Activated naive CD8-positive, alpha-beta T cell treated with anti-CD3 and anti-CD28 coated beads, Interleukin-2, amount 50 U/mL, for 24 hours (primary cell): ENCODE measurements around the gene ARHGAP26.
"Not testable (repeated sequence)": the region's sequence is repeated elsewhere in the genome, so short reads cannot be mapped to it uniquely, and the experiment has no call there.

Experiments
- ATAC-seq: fragments of 150-1000 bp; cut with Tn5 transposase; one replicate; pipeline ENCODE4 v1.10.0; 2021
- DNase-seq: peaks from one replicate; pipeline ENCODE4 v3.0.0; 2021
- H3K27ac Mint-ChIP-seq: one replicate; pipeline ENCODE4 v1.8.0; 2021; ENCODE audit warnings: mild to moderate bottlenecking, mixed read lengths
- H3K27me3 Mint-ChIP-seq: one replicate; pipeline ENCODE4 v1.8.0; 2021; ENCODE audit warnings: mixed read lengths
- H3K36me3 Mint-ChIP-seq: one replicate; pipeline ENCODE4 v1.8.0; 2021; ENCODE audit warnings: low read depth, mixed read lengths
- H3K4me1 Mint-ChIP-seq: one replicate; pipeline ENCODE4 v1.8.0; 2021; ENCODE audit warnings: mixed read lengths
- H3K4me3 Mint-ChIP-seq: one replicate; pipeline ENCODE4 v1.8.0; 2021; ENCODE audit warnings: mild to moderate bottlenecking, moderate library complexity, mixed read lengths
- H3K9me3 Mint-ChIP-seq: one replicate; pipeline ENCODE4 v1.8.0; 2021; ENCODE audit warnings: mixed read lengths

Gene ARHGAP26

DNA sequence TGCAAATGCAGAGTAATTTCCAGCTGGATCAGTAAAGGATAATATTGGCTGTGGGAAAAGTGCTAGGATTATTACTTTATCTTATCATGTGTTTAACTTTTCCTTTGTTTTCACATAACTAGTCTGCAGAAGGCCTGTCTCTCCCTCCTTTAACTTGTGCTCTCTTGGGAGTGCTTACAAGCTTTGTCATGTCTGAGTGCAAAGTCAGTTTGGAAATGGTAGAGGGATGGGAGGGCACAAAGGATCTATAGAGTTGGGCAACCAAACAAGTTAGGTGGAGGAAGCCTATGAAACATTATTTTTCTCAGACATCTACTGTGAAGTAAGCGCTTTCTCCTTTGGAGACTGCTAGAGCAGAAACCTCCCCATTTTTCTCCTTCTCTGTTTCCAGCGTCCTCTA, 308.8 kb downstream of the ARHGAP26 start:
- Mint-ChIP-seq H3K4me1 (peaks cover 17% of the 10 kb centered on the region), H3K36me3 (peaks cover 4% of the 10 kb centered on the region), H3K9me3 (no peaks in the 10 kb centered on the region), H3K4me3 (no peak overlapping the region), H3K27me3 (no peaks in the 10 kb centered on the region), H3K27ac (no peak overlapping the region)
- DNase-seq (no peak), ATAC-seq (no peak)

DNA sequence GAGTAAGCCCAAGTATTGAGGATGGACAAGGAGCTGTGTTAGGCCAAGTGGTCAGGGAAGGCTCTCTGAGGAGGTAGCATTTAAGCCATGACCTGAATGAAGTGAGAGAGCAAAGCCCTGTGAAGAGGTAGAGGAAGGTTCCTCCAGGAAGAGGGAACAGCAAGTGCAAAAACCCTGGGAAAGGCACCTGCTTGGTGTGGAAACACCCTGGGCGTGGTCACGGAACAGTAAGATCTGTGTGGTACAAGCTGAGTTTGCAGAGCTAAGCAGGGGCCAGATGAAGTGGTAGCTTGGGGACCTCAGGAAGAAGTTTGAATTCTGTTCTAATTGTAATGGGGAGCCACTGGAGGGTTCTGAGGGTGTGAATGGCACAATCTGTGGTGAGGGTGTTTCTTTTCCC, 310.2 kb downstream of the ARHGAP26 start:
- Mint-ChIP-seq H3K27me3 (no peaks in the 10 kb centered on the region), H3K9me3 (no peaks in the 10 kb centered on the region), H3K36me3 (peaks cover 10% of the 10 kb centered on the region), H3K27ac (peak overlapping the region; percentile 79), H3K4me1 (peaks cover 20% of the 10 kb centered on the region), H3K4me3 (no peak overlapping the region)
- no peak for ATAC-seq
- DNase-seq: no peak

DNA sequence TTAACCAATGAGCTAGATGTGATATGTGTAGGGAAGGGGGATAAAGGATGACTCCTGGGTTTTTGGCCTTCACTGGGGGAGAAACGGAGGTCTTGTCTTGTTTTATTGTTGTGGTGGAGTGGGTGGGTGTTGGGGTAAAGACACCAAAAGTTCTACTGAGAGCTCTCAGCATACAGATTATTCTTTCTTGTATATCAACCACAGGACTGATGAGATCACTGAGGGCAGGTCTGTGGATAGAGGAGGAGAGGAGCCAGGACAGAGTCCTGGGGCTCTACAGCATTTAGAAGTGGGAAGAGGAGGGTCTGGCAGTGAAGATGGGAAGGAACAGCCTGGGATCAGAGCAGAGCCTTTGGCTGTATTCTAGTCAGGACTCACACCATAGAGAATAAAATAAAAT, 310.8 kb downstream of the ARHGAP26 start:
- ATAC-seq (peak; percentile 88), DNase-seq (no peak)
- peaks cover 20% of the 10 kb centered on the region for H3K4me1 Mint-ChIP-seq
- H3K36me3 Mint-ChIP-seq: peaks cover 10% of the 10 kb centered on the region
- H3K27ac Mint-ChIP-seq: peak overlapping the region; percentile 79
- H3K9me3 Mint-ChIP-seq: no peaks in the 10 kb centered on the region
- H3K4me3 Mint-ChIP-seq: no peak overlapping the region
- H3K27me3 Mint-ChIP-seq: no peaks in the 10 kb centered on the region

DNA sequence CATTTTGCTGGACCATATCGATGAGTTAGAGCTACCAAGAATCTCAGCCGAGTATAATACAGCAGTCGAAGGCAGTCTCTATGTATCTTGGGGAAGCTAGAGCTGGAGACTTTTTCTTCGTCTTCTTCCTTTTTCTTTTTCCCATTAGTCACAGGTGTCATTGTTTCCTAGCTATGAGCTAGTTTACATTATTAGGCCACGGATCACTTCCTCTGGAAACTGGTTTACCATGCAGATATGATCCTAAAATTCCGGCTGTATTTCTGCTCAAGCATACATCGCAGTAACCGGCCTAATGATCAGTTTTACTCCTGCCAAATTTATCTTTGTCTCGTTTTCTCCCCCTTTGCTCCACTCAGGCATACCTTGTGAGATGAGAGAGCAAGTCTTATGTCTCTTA, 312.8 kb downstream of the ARHGAP26 start:
- Mint-ChIP-seq H3K4me3 (no peak overlapping the region), H3K36me3 (peaks cover 10% of the 10 kb centered on the region), H3K27ac (no peak overlapping the region), H3K9me3 (no peaks in the 10 kb centered on the region), H3K4me1 (peaks cover 20% of the 10 kb centered on the region), H3K27me3 (no peaks in the 10 kb centered on the region)
- DNase-seq (no peak), ATAC-seq (no peak)

DNA sequence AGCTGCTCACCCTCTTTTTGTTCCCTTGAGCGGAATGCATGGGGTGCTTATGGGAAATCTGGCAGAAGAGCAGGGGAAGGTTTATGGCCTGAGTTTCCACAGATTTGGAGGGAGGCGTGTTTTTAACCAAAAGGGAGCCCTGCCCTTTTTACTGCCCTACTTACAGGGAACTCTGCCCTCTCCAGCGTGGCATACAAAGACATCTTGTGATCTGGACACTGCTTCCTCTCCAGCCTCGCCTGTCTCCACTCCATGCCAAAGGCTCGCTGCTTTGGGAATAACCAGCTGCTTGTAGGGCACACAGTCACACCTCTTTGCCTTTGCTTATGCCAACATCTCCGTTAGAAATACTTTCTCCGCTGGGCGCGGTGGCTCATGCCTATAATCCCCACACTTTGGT, 314.2 kb downstream of the ARHGAP26 start:
- Mint-ChIP-seq H3K9me3 (no peaks in the 10 kb centered on the region), H3K4me1 (peaks cover 20% of the 10 kb centered on the region), H3K36me3 (peaks cover 14% of the 10 kb centered on the region), H3K27ac (no peak overlapping the region), H3K4me3 (no peak overlapping the region), H3K27me3 (no peaks in the 10 kb centered on the region)
- ATAC-seq: no peak
- no peak for DNase-seq

DNA sequence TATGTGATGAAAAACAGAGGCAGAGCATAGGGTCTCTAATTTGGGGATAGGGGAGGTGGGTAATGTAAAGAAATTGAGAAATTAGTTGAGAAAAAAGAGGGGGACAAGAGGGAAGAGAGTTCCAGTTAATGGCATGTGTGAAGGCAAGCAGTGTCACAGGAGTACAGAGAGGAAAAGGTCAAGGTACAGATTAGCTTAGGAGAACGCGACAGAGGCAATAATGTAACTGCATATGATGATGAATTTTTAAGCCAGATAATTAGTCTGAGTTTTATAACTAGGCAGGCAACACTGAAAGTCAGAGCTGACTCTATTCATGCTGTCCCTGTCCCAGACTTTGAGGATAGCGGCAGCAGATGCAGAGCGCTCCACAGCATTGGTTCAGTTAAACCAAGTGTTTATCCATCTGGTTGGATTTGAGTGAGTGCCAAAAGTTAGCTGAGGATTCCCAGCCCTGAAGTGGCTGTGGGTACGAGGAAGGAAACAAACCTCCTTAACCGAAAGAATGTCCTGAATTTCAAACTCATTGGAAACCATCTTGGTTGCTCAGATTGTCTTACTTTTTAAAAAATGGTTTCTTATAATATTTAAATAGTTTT, 315.2 kb downstream of the ARHGAP26 start:
- no peaks in the 10 kb centered on the region for H3K27me3 Mint-ChIP-seq
- no peak overlapping the region for H3K27ac Mint-ChIP-seq
- DNase-seq (no peak), ATAC-seq (no peak)
- no peaks in the 10 kb centered on the region for H3K9me3 Mint-ChIP-seq
- H3K4me1 Mint-ChIP-seq: peaks cover 20% of the 10 kb centered on the region
- no peak overlapping the region for H3K4me3 Mint-ChIP-seq
- H3K36me3 Mint-ChIP-seq: peaks cover 19% of the 10 kb centered on the region

DNA sequence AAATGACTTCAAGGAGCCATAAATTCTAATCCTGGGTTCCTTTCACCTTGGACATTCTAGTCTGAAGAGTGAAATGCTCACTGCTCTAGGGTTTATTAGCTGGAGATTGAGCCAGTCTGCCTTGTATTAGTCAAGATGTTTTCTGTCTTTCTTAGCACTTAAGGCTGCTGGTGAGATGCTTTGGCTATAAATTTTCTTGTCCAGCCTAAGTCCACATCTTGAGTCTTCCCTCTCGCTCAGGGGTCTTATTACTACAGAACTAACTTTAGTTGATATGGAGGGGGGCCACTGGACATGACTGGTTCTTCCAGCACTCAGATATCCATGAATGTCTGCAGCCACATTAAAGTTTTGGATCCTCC, 316.4 kb downstream of the ARHGAP26 start:
- DNase-seq (no peak), ATAC-seq (no peak)
- H3K36me3 Mint-ChIP-seq: peaks cover 21% of the 10 kb centered on the region
- H3K27me3 Mint-ChIP-seq: no peaks in the 10 kb centered on the region
- H3K27ac Mint-ChIP-seq: no peak overlapping the region
- peaks cover 18% of the 10 kb centered on the region for H3K4me1 Mint-ChIP-seq
- H3K4me3 Mint-ChIP-seq: no peak overlapping the region
- H3K9me3 Mint-ChIP-seq: no peaks in the 10 kb centered on the region

DNA sequence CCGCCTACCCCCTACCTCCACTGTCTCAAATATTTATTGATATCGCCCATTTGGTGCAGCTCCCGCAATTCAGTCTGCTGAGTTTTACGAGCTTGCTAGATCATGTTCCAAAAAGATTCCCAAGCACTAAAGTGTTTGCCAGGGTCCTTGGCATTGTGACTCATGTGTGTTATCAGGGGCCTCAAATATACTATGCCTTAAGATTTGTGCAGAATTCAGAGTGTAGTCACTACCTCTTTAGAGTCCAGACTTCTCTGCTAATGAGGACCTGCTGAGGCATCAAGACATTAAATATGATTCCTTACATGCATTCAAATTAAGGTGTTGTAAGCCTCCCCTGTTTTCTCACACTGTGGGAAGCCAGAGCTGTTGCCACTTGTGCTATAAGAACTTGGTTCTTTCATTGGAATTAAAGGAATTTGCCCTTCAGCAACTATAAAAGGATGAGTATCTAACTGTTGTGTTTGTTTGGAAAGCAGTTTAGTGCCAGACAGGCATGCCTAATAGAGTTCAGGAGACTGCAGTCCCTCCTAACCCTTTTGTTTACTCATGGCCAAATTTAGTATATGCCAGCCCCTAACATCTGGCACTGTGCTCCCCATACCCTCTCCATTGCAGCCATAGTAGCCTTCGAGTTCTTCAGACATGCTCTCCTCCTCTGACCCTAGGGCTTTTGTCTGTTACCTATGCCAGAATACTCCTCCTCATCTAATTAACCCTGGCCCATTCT, 316.9 kb downstream of the ARHGAP26 start:
- H3K9me3 Mint-ChIP-seq: no peaks in the 10 kb centered on the region
- ATAC-seq (no peak), DNase-seq (no peak)
- H3K36me3 Mint-ChIP-seq: peaks cover 21% of the 10 kb centered on the region
- H3K27ac Mint-ChIP-seq: no peak overlapping the region
- peaks cover 15% of the 10 kb centered on the region for H3K4me1 Mint-ChIP-seq
- H3K27me3 Mint-ChIP-seq: no peaks in the 10 kb centered on the region
- no peak overlapping the region for H3K4me3 Mint-ChIP-seq

DNA sequence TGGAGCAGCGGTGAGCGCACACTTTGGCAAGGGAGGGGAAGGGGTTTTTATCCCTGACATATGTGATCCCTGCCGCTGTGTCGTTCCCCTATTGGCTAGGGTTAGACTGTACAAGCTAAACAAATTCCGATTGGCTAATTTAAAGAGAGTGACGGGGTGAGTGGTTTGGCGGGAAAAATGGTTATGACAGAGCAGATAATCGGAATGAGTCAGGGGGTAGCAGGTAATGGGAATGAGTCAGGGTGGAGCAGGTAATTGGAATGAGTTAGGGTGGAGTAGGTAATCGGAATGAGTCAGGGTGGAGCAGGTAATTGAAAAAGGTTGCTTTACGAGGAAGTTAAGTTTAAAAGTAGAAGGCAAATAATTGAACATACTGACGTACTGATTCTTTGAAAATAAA, 318.5 kb downstream of the ARHGAP26 start:
- not testable (repeated sequence) for H3K9me3 Mint-ChIP-seq, DNase-seq, H3K27me3 Mint-ChIP-seq, H3K4me3 Mint-ChIP-seq, H3K27ac Mint-ChIP-seq, ATAC-seq
- Mint-ChIP-seq H3K4me1 (peaks cover 26% of the 10 kb centered on the region), H3K36me3 (peaks cover 20% of the 10 kb centered on the region)

DNA sequence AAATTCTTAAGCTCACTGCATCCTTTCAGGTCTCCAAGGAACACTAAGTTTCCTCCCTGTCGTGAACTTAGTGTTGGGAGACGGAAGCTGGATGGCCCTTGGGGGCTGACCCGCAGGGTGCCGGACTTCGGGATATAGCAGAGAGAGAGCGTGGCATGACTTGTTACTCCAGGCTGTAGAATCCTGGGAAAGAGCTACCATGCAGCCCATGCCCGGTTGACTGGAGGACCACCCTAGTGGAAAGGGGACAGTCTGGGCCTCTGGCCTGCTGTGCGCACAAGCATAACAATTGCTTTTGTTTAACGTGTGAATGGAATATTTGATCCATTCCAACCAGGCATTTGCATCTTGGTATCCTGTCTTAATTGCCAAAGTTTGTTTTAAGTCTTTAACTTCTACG, 319.9 kb downstream of the ARHGAP26 start:
- H3K9me3 Mint-ChIP-seq, DNase-seq, H3K4me3 Mint-ChIP-seq, ATAC-seq, H3K27me3 Mint-ChIP-seq, H3K27ac Mint-ChIP-seq: not testable (repeated sequence)
- Mint-ChIP-seq H3K36me3 (peaks cover 14% of the 10 kb centered on the region), H3K4me1 (peaks cover 37% of the 10 kb centered on the region)

DNA sequence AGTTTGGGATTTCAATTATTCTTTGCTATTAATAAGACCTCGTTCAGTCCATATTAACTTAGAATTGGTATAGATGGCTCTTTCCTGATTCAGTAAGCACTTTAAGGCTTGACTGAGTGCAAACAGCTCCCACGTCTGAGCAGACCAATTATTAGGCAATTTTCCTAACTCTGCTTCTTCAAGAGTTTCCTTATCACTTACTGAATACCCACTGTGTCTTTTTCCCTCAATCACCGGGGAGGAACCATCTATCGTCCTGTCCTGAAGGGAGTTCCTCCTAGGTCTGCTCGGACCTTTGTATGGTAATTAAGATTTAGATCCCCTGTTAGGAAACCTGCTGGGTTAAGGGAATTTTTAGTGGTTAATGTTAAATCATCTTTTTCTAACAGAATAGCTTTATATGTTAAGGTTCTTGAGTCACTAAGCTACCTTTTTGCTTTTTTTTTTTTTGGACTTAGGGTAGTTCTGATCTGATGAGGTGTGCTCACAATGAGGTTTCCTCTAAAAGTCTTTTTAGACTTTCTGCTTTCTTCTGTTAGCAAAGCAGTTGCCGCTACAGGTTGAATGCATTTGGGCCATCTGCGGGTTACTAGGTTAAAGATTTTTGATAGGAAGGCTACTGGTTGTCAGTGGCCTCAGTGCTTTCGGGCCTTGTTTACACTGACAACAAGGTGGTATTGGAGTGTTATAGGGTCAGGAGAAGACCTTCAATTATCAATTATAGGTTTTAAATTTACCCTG, 322.7 kb downstream of the ARHGAP26 start:
- H3K4me1 Mint-ChIP-seq: peaks cover 34% of the 10 kb centered on the region
- not testable (repeated sequence) for H3K27me3 Mint-ChIP-seq, H3K9me3 Mint-ChIP-seq, DNase-seq, ATAC-seq
- peak overlapping the region; percentile 81 for H3K27ac Mint-ChIP-seq
- peaks cover 15% of the 10 kb centered on the region for H3K36me3 Mint-ChIP-seq
- H3K4me3 Mint-ChIP-seq: peak overlapping the region; percentile 40

DNA sequence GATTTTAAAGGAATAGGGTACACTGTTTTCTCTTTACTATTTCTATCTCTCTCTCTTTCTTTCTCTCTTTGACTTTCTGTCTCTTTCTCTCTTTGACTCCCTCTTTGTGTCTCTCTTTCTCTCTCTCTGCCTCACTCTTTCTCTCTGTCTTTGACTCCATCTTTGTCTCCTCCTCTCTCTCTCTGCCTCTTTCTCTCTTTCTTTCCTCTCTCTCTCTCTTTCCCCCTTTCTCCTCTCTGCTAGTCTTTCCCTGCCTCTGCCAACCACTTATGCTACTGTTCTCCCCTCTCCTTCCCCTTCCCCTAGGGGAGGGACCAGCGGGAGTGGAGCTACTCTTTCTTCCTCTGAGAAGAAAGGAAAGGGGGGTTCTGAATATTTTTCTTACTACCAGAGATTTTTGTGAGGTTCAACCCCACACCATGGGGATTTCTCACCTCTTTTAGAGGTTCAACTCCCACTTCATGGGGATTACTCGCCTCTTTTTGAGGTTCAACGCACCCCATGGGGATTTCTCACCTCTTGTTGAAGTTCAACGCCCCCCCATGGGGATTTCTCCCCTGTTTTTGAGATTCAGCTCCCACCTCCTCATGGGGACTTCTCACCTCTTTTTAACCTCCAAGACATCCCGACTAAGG, 323.4 kb downstream of the ARHGAP26 start:
- Mint-ChIP-seq H3K27me3 (no peaks in the 10 kb centered on the region), H3K4me3 (peak overlapping the region; percentile 57), H3K9me3 (no peaks in the 10 kb centered on the region), H3K27ac (peak overlapping the region; percentile 81), H3K4me1 (peaks cover 34% of the 10 kb centered on the region), H3K36me3 (peaks cover 15% of the 10 kb centered on the region)
- DNase-seq: peak; percentile 38
- ATAC-seq: peak; percentile 33

DNA sequence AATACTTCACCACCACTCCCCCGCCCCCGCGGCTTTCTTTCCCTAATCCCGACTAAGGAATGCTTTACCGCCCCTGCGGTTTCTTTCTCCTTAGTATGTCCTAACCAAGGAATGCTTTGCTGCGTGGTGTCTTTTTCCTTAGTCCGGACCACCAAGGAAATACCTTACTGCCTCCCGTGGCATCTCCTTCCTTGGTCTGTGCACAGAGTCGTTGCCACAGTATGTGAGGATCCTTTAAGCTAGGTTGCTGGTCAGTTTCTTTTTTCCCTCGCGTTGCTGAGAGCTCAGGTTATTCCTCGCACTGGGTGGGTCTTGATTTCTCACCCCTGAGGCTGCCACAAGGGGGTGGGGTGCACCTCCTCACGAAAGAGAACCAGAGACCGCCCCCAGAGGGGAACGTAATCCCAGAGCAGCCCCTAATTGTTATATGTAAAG, 323.9 kb downstream of the ARHGAP26 start:
- peak overlapping the region; percentile 81 for H3K27ac Mint-ChIP-seq
- ATAC-seq (no peak), DNase-seq (no peak)
- peak overlapping the region; percentile 57 for H3K4me3 Mint-ChIP-seq
- no peaks in the 10 kb centered on the region for H3K9me3 Mint-ChIP-seq
- no peaks in the 10 kb centered on the region for H3K27me3 Mint-ChIP-seq
- H3K4me1 Mint-ChIP-seq: peaks cover 37% of the 10 kb centered on the region
- peaks cover 12% of the 10 kb centered on the region for H3K36me3 Mint-ChIP-seq

DNA sequence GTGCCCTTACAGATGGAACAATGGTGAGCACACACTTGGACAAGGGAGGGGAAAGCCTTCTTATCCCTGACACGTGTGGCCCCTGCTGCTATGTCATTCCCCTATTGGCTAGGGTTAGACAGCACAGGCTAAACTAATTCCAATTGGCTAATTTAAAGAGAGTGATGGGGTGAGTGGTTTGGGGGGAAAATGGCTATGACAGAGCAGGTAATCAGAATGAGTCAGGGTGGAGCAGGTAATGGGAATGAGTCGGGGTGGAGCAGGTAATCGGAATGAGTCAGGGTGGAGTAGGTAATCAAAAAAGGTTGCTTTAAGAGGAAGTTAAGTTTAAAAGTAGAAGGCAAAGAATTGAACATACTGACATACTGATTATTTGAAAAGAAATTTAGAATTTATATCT, 324.4 kb downstream of the ARHGAP26 start:
- H3K36me3 Mint-ChIP-seq, H3K4me3 Mint-ChIP-seq, H3K27me3 Mint-ChIP-seq, H3K9me3 Mint-ChIP-seq, DNase-seq: not testable (repeated sequence)
- Mint-ChIP-seq H3K27ac (peak overlapping the region; percentile 81), H3K4me1 (peaks cover 42% of the 10 kb centered on the region)
- ATAC-seq: peak; percentile 40
